Measurements from ENCODE around the gene BTNL2.
"Not testable (repeated sequence)": the region's sequence is repeated elsewhere in the genome, so short reads cannot be mapped to it uniquely, and the experiment has no call there.

The BTNL2 gene

GRCh38 chr6:32406857-32407256, at the start of gene BTNL2:
Gene BTNL2 (minus strand): TSS chr6:32407181. CDS start chr6:32407123, 58 bp downstream.
- DNase-seq = no peak

GRCh38 chr6:32449088-32449736, 42.2 kb upstream of the BTNL2 start:
- no peak for DNase-seq

- no peak for DNase-seq
Measured at GRCh38 chr6:32447932-32448331, 41.0 kb upstream of the BTNL2 start.

- DNase-seq = no peak
Measured at GRCh38 chr6:32445321-32445854, 38.4 kb upstream of the BTNL2 start.

- DNase-seq = no peak
Measured at GRCh38 chr6:32444433-32444832, 37.5 kb upstream of the BTNL2 start.

GRCh38 chr6:32442977-32443552, 36.1 kb upstream of the BTNL2 start:
- no peak for DNase-seq

- DNase-seq = no peak
Measured at GRCh38 chr6:32442243-32442667, 35.3 kb upstream of the BTNL2 start.

- DNase-seq = no peak
Measured at GRCh38 chr6:32439602-32440214, 32.7 kb upstream of the BTNL2 start, which contains the start of gene HLA-DRA. Gene HLA-DRA (plus strand): TSS chr6:32439887. CDS start chr6:32439951, 64 bp downstream.

GRCh38 chr6:32439139-32439538, 32.2 kb upstream of the BTNL2 start:
- DNase-seq = no peak

GRCh38 chr6:32436995-32437836, 30.2 kb upstream of the BTNL2 start:
- no peak for DNase-seq

GRCh38 chr6:32436186-32436585, 29.2 kb upstream of the BTNL2 start:
- DNase-seq = no peak

- DNase-seq = not testable (repeated sequence)
Measured at GRCh38 chr6:32433950-32434349, 27.0 kb upstream of the BTNL2 start.

- DNase-seq = no peak
Measured at GRCh38 chr6:32432050-32432450, 25.1 kb upstream of the BTNL2 start.

GRCh38 chr6:32431142-32431541, 24.2 kb upstream of the BTNL2 start:
- no peak for DNase-seq

GRCh38 chr6:32430179-32430578, 23.2 kb upstream of the BTNL2 start:
- no peak for DNase-seq

GRCh38 chr6:32427934-32428474, 21.0 kb upstream of the BTNL2 start:
- DNase-seq = no peak

- DNase-seq = no peak
Measured at GRCh38 chr6:32427218-32427617, 20.2 kb upstream of the BTNL2 start.

GRCh38 chr6:32426338-32426737, 19.4 kb upstream of the BTNL2 start:
- no peak for DNase-seq

- no peak for DNase-seq
Measured at GRCh38 chr6:32424589-32425300, 17.8 kb upstream of the BTNL2 start.

- DNase-seq = no peak
Measured at GRCh38 chr6:32416036-32416435, 9.1 kb upstream of the BTNL2 start.

GRCh38 chr6:32415521-32416019, 8.6 kb upstream of the BTNL2 start:
- DNase-seq = peak; percentile 79

Measured in activated naive CD4-positive, alpha-beta T cell treated with anti-CD3 and anti-CD28 coated beads, Interleukin-2, amount 50 U/mL, for 16 hours (primary cell).